Testis (tissue), 2 donors: ENCODE data around the gene OXT.

ENCODE experiments used
- POLR2A ChIP-seq: fragments of 450-650 bp; IDR thresholded peaks from one replicate; pipeline ENCODE4 v1.6.1; 2017; ENCODE audit warnings: antibody characterized with exemption, mild to moderate bottlenecking, moderate library complexity
- TF ChIP-seq, protein P1 (sequence below), 3 experiments: fragments of 450-650 bp in 2 of 3; fragments of 200-600 bp in 1 of 3; sonication (generic) in 1 of 3; IDR thresholded peaks; one replicate each; pipeline ENCODE4 v1.5.1; 2016 to 2019; ENCODE audit warnings: antibody characterized with exemption in 3 of 3, mild to moderate bottlenecking in 2 of 3, moderate library complexity in 1 of 3

DNA sequence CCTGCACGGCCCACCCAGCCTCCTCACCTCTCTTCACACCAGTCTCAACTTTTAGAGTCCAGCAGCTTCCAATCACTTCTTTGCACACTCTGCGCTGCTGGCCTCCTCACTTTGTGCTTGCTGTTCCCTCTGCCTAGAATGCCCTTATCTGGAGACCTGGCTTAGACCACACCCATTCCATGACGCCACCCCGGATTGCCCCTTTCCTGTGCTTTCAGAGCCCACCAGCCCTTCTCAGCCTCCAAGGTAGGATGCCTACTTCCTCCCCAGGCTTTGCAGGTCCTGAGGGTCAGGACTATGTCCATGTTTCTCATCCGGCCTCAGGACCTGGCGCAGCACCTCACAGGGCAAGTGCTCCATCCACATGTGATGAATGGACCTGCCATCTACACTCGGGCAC is 40.1 kb downstream of the OXT start:
- TF ChIP-seq, protein P1, sequence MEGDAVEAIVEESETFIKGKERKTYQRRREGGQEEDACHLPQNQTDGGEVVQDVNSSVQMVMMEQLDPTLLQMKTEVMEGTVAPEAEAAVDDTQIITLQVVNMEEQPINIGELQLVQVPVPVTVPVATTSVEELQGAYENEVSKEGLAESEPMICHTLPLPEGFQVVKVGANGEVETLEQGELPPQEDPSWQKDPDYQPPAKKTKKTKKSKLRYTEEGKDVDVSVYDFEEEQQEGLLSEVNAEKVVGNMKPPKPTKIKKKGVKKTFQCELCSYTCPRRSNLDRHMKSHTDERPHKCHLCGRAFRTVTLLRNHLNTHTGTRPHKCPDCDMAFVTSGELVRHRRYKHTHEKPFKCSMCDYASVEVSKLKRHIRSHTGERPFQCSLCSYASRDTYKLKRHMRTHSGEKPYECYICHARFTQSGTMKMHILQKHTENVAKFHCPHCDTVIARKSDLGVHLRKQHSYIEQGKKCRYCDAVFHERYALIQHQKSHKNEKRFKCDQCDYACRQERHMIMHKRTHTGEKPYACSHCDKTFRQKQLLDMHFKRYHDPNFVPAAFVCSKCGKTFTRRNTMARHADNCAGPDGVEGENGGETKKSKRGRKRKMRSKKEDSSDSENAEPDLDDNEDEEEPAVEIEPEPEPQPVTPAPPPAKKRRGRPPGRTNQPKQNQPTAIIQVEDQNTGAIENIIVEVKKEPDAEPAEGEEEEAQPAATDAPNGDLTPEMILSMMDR (IDR thresholded peaks at IDR 0.05): no peak
- TF ChIP-seq POLR2A: no peak
